Type B pancreatic cell (in vitro differentiated cells): ENCODE results near the gene EBF3. TPM values are rescaled to one million over a fixed set of nuclear protein-coding genes. Genes with fewer than 3 reads are reported as not detected.

ENCODE experiments used
- DNase-seq: peaks from one replicate; pipeline ENCODE4 v3.0.0; 2021; ENCODE audit warnings: mixed read lengths; ENCODE audit not compliant: unreplicated experiment; ENCODE audit errors: extremely low spot score
- H3K27ac Mint-ChIP-seq: 2 replicates; pipeline ENCODE4 v1.8.0; 2021; ENCODE audit warnings: mild to moderate bottlenecking, mixed read lengths
- H3K27me3 Mint-ChIP-seq: 2 replicates; pipeline ENCODE4 v1.8.0; 2021; ENCODE audit warnings: mixed read lengths
- H3K36me3 Mint-ChIP-seq: 2 replicates; pipeline ENCODE4 v1.8.0; 2021; ENCODE audit warnings: mixed read lengths
- H3K4me1 Mint-ChIP-seq: one replicate; pipeline ENCODE4 v1.8.0; 2021; ENCODE audit warnings: mixed read lengths; ENCODE audit not compliant: unreplicated experiment
- H3K4me3 Mint-ChIP-seq: 2 replicates; pipeline ENCODE4 v1.8.0; 2021; ENCODE audit warnings: mild to moderate bottlenecking, mixed read lengths
- H3K9me3 Mint-ChIP-seq: 2 replicates; pipeline ENCODE4 v1.8.0; 2021; ENCODE audit warnings: mixed read lengths
- total RNA-seq: library from RNA; stranded (reverse); gene quantifications from 2 replicates; pipeline ENCODE4 v1.2.1, GENCODE V29; 2021; ENCODE audit warnings: low replicate concordance
- TF ChIP-seq, protein P1 (sequence below): fragments of 200-600 bp; sonication (generic); conservative IDR thresholded peaks from 2 replicates; pipeline ENCODE4 v1.5.0; 2021; ENCODE audit warnings: antibody characterized with exemption, mild to moderate bottlenecking

EBF3 gene
- total RNA-seq, 1 donor from 2014 or later = 26.1 TPM

DNA sequence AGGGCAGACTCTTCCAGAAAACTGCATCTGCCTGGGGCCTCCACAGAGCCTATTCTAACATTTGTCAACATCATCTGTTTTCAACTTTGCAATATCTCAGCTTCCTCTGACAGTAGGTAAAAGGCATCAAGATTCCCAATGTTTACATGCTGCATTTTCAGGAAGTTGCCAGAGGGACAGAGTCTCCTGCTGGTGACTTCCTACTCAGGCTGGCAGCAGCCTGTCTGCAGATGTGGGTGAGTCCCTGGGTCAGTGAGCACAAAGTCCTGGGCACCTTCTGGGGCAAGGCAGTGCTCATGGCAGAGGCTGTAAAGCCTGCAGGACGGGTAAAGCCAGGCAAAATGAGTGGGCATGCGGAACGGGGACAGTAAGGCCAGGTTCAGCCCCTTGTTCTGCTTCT, 69.4 kb downstream of the EBF3 start:
- Mint-ChIP-seq H3K27ac (no peak overlapping the region), H3K27me3 (peaks cover 59% of the 10 kb centered on the region), H3K4me1 (peaks cover 36% of the 10 kb centered on the region), H3K4me3 (no peak overlapping the region), H3K9me3 (no peaks in the 10 kb centered on the region), H3K36me3 (no peaks in the 10 kb centered on the region)
- TF ChIP-seq, protein P1, sequence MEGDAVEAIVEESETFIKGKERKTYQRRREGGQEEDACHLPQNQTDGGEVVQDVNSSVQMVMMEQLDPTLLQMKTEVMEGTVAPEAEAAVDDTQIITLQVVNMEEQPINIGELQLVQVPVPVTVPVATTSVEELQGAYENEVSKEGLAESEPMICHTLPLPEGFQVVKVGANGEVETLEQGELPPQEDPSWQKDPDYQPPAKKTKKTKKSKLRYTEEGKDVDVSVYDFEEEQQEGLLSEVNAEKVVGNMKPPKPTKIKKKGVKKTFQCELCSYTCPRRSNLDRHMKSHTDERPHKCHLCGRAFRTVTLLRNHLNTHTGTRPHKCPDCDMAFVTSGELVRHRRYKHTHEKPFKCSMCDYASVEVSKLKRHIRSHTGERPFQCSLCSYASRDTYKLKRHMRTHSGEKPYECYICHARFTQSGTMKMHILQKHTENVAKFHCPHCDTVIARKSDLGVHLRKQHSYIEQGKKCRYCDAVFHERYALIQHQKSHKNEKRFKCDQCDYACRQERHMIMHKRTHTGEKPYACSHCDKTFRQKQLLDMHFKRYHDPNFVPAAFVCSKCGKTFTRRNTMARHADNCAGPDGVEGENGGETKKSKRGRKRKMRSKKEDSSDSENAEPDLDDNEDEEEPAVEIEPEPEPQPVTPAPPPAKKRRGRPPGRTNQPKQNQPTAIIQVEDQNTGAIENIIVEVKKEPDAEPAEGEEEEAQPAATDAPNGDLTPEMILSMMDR = no peak
- no peak for DNase-seq

DNA sequence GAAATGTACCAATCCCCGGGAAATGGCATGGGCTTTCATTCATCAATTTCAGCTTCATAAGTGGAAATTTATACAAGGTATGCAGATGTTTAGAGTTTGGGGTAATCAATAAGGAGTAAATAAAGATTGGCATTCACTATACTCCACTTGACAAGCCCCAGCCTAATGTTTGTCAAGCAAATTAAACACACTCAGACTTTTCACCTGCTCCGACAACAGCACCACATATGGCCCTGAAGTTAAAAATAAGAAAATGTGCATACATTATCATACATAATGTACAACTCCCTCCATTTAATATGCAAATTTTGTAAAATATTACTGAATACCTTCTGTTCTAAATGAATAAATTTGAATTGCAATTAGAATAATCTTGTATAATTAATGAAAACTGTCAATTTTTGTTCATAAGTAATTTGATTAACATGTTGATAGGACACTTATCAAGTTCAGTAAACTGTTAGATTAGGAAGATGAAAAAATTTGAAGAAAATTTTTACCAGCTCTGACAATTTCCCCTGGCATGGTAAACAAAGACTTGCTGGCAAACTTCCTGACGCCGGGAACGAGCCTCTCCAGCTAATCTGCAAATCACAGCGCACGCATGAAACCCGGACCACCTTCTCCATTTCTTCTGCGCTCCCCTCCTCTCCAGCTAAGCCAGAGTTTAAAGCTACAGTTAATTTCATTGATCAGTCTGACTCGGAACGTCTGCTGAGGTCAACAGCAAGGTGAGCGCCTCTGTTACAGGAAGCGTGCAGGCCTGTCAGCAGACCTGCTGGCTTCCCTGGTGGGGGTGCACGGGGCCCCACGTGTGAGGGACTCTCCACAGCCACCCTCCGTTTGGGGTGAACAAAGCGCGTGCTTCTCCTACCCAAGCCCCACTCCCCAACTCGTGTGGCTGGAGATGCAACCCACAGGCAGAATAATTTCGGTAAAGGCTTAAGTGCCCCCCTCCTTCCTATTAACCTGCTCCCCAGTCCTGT, 70.7 kb downstream of the EBF3 start:
- TF ChIP-seq, protein P1 = no peak
- H3K4me1 Mint-ChIP-seq = peaks cover 36% of the 10 kb centered on the region
- no peak overlapping the region for H3K4me3 Mint-ChIP-seq
- no peaks in the 10 kb centered on the region for H3K9me3 Mint-ChIP-seq
- H3K36me3 Mint-ChIP-seq = no peaks in the 10 kb centered on the region
- no peak overlapping the region for H3K27ac Mint-ChIP-seq
- H3K27me3 Mint-ChIP-seq = peaks cover 49% of the 10 kb centered on the region
- DNase-seq = no peak

DNA sequence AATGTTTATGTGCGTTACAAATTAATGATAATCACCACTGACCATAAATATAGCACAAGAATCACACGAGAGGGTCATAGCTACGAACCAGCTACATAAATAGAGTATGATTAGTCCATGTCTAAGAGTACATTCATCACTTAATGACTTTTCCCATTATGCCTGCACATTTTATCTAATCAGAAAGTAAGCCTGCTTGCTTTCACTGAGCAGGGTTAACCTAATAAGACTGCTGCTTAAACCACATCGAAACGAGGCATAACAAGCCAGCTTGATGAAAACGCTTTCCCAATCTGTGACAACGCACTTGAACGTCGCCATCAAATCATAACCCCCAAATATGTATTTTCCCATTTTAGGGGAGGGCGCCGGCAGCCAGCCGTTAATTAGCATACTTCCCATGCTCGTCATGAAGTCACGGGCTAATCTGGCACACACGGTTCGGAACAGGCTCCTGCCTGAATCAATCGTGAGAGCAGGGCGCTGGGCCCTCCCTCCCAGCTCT, 71.5 kb downstream of the EBF3 start:
- Mint-ChIP-seq H3K9me3 (no peaks in the 10 kb centered on the region), H3K4me3 (no peak overlapping the region), H3K27me3 (peaks cover 47% of the 10 kb centered on the region), H3K27ac (no peak overlapping the region), H3K36me3 (peaks cover under 1% of the 10 kb centered on the region), H3K4me1 (peaks cover 28% of the 10 kb centered on the region)
- no peak for DNase-seq
- TF ChIP-seq, protein P1 = no peak

DNA sequence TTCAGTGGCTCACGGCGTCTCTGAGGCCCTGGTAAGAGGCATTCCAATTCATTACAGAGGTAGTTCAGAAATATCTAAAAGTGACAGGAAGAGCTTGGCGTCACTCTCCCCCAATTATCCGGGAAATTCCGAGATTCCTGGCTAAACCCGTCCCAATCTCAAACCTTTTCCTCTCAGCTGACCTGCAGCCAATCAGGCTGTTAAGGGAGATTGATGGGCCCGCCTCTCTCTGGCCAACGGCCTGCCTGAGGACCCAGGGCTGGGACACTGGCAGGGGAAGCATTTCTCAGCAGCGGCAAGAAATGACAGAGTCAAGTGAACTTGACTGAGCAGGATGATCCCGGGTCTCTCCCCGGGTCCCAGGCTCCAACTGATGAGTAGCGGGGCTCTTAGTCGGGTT, 72.3 kb downstream of the EBF3 start:
- no peak overlapping the region for H3K27ac Mint-ChIP-seq

DNA sequence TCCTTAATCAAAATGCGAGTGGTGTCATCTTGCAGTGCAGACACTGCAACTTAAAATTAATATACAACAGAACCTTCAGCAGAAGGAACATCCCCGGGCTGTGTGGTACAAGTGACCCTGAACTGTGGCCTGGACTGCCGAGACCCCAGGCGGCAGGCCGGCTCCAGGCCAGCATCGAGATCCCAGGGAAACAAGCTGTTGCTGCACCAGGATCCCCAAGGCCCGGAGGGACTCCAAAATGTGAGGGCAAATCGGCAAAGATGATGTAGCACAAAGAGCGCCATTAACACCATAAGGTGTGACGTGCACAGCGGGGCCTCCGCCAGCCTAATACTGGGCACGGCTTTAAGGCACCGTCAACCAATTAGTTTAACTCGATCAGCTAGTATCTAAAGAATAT, 73.9 kb downstream of the EBF3 start:
- DNase-seq = no peak
- H3K9me3 Mint-ChIP-seq = no peaks in the 10 kb centered on the region
- H3K4me1 Mint-ChIP-seq = peaks cover 37% of the 10 kb centered on the region
- H3K27me3 Mint-ChIP-seq = peaks cover 52% of the 10 kb centered on the region
- H3K27ac Mint-ChIP-seq = no peak overlapping the region
- peaks cover 4% of the 10 kb centered on the region for H3K36me3 Mint-ChIP-seq
- H3K4me3 Mint-ChIP-seq = no peak overlapping the region
- TF ChIP-seq, protein P1 = no peak

More for the DNA sequence above, 72.3 kb downstream of the EBF3 start:
- no peak overlapping the region for H3K4me3 Mint-ChIP-seq
- TF ChIP-seq, protein P1 = no peak
- H3K36me3 Mint-ChIP-seq = peaks cover 4% of the 10 kb centered on the region
- H3K4me1 Mint-ChIP-seq = peaks cover 31% of the 10 kb centered on the region
- peaks cover 48% of the 10 kb centered on the region for H3K27me3 Mint-ChIP-seq
- no peaks in the 10 kb centered on the region for H3K9me3 Mint-ChIP-seq
- DNase-seq = no peak
